Measurements from ENCODE around the gene FUCA2.
A peak's percentile ranks its signal among the peaks of the same experiment; 100 is the strongest.
"Not testable (repeated sequence)": the region's sequence is repeated elsewhere in the genome, so short reads cannot be mapped to it uniquely, and the experiment has no call there.

FUCA2 gene

DNA sequence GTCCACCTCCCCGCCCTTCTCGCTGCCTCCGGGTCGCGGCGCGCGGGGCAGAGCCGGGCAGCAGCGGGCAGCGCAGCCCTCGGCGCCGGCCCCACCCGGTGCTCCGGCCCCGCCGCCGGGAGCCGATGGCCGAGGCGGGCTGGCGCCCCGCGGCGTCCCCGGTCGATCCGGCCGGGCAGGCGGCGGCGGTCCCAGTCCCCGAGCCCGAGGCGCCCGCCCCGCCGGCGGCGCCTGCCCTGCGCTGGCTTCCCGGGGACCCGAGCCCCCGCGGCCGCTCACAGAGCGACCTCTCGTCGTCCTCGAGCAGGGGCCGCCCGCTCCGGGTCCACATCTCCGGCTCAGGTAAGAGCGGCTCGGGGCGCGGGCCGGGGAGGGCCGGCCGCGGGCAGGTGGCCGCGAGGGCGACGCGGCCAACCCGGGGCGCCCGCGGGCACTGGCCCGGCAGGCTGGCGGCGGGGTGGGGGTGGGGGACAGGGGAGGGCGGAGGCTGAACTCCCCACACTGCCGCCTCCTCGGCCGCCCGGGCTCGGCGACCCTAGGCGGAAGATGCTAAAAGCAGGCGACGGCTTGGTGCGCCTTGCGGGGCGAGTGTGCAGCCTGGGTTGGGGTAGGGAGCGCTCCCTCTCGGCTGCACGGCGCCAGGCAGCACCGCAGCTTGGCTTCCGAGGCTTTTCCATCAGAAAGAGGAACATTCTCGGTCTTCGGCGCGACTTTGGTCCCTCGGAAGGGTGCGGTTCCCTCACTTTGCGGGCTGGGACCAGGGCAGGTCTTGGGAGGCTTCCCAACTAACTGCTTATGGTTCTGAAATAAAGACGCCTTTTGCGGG, 25.6 kb upstream of the FUCA2 start:
- peak in 1 of 2 experiments; percentile 10 for DNase-seq (ENCODE audit: low read depth in 2 of 2)

DNA sequence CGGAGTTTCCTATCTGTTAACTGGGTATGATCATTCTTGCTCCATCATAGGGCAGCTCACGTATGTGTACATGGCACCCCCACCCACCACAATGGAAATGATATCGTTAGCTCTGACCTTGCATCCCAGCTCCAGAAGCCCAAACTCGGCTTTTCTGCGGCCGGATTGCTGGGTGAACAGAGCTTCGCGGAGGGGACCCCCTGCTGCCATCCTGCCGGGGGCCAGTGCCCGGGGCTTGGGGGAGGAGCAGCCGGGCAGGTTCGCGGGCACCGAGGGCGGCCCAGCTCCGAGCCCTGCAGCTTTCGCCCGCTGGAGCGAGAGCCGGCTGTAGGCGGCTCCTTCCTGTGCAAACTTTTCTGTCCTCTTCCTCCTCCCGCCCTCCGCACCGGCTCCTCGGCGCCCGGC, 24.9 kb upstream of the FUCA2 start:
- no peak for DNase-seq (ENCODE audit: low read depth in 2 of 2)

DNA sequence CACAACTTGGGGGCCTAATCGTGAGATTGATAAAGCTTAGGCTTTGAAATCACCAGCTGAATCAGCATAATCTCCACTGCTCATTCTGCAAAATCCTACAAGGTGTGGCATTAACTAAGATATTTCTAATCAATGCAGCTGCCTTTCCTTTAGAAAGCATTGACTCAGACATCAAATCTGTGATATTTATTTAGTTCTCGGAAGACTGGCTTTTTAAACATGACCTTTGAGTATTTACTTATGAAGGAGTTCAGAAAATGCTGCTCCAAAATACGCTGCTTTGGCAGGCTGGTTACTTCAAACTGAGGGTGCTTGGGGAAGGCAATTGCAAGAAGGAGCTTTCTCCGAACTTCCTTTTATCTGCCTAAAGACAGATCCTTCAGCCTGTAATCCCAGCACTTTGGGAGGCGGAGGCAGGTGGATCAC, 23.7 kb upstream of the FUCA2 start:
- no peak for DNase-seq (ENCODE audit: low read depth in 2 of 2)

DNA sequence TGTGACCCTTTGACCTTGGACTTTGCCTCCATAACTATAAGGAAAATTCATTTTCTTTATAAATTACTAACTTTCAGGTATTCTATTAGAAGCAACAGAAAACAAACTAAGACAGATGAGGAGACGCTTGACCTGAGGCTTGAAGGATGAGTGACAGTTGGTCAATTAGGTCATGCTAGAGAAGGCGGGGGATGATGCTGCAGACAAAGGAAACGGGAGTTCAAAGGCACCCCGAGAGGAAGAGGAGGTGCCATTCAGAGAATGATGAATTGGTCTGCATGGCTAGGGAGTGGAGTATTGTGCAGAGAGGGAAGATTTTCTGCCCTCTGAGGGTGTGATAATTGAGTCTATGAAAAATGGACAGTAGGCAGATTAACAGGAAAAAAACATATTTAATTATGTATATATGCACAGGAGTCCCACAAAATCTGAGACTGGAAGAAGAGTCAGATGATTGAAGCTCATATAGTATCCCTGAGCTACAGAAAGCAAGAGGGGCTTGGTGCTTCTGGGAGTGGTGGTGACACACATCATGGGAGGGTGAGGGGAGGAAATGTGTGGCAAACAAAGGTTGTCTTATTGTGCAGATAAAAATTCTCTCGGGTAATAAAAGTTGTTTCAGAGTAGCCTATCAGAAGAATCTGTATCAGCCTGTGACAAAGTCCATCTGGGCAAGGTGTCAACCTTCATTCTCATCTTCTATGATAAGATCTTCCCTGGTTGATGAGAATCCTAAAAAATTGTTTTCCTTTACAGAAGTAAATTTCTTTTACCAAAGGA, 20.4 kb upstream of the FUCA2 start:
- DNase-seq (ENCODE audit: low read depth in 2 of 2), result no peak

DNA sequence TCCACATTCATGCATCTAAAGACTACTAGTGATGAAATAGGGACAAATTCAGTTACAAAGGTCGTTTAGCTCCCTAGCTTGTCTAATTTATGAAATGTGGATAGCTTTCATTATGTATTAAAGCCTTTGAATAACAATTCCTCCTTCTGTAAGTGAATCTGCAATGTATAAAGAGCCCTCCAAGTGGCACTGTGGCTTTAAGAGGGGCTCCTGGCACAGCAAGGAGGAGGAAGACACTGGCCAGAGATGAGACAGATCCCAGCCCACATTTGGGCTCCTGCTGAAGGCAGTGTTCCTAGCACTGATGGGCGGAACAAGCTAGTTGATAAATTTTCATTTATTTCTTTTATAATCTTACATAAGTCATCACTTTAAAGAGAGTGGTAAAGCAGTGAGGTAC, 17.6 kb upstream of the FUCA2 start:
- DNase-seq (ENCODE audit: low read depth in 2 of 2), result no peak

DNA sequence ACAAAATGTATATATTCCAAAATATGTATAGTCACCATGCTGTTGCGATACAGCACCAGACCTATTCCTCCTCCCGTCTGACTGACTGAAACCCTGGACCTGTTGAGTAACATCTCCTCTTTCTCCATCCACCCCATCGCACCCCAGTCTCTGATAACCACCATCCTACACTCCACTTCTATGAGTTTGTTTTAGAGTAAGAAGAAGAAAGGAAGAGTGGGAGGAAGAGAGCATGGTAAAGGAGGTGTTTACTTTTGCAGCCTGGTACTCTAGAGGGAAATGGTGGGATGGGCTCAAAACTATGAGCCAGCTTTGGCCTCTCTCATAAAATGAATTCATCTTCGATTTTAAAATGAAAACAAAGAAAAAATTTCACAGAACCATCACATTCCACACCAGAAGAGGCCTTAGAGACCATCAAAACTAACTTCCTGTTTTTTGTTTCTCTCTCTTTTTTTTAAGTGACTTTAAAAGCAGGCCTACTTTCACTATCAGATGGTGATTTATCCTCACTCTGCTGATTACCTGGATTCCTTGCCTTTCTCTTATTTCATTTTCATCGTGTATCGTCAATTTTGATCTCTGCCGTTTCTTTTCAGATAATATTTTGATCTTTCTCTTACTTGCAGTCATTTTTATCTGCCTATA, 16.8 kb upstream of the FUCA2 start:
- no peak for DNase-seq (ENCODE audit: low read depth in 2 of 2)

DNA sequence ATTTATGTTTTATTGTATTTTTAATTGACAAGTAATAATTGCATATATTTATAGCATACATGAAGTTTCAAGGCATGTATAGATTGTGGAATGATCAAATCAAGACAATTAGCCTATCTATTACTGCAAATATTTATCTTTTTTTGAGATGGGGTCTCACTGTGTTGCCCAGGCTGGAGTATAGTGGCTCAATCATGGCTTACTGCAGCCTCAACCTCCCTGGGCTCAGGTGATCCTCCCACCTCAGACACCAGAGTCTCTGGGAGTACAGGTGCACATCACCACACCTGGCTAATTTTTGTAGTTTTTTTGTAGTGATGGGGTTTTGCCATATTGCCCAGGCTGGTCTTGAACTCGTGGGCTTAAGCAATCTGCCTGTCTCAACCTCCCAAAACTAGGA, 16.2 kb upstream of the FUCA2 start:
- no peak for DNase-seq (ENCODE audit: low read depth in 2 of 2)

DNA sequence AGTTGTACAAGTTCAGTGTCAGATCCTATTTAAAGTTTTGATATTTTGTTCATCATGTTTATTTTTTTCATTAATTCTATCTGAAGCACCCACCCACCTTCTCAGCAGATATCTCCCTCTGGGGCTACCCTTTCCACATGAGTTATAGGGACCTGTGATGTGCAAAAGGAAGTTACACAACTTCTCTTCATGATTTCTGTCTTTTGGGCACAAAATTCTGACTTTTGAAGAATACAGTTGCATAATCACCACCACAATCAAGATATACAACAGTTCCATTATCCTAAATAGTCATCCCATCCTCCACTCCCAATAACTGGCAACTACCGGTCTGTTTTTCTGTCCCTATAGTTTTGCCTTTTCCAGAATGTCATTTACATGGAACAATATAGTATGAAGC, 13.8 kb upstream of the FUCA2 start:
- no peak for DNase-seq (ENCODE audit: low read depth in 2 of 2)

DNA sequence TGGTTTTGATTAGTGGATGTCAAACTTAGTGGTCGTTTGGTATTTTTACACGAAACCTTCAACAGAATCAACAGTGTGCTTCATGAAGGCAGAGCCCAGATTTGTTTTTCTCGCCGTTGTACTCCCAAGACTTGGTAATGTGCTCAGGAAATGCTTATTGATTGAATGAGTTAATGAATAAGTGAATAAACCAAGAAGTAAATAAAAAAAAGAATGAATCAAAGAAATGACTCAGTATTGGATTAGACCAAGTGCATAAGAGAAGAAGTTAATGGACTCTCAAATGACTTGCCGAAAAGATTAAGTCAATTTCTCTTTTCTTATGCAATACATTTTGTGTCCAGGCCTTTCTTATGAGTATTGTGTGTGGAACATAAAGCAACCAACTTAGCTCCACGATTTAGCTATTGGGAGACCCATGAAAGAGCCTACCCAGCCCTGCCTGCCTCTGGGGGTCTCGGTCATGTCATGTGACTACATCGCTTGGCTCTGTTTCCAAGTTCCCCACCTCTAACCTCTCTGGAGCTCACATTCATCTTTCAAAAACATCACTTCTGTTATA, 10.6 kb upstream of the FUCA2 start:
- no peak for DNase-seq (ENCODE audit: low read depth in 2 of 2)

DNA sequence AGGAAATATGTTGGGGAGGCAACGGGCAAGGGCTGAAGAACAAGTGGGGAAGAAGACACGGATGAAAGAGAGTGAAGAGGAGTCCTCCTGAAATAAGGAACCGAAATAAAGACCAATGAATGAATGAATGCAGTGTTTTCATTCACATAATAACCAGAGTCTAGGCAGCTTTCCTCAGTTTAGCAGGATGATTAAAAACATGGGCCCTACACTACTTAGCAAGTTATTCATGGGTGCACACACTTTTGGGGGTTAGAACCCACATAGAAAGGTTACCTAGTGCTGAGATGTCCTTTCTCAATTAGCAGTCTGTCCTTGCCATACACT, 5.9 kb upstream of the FUCA2 start:
- DNase-seq (ENCODE audit: low read depth in 2 of 2), result no peak

DNA sequence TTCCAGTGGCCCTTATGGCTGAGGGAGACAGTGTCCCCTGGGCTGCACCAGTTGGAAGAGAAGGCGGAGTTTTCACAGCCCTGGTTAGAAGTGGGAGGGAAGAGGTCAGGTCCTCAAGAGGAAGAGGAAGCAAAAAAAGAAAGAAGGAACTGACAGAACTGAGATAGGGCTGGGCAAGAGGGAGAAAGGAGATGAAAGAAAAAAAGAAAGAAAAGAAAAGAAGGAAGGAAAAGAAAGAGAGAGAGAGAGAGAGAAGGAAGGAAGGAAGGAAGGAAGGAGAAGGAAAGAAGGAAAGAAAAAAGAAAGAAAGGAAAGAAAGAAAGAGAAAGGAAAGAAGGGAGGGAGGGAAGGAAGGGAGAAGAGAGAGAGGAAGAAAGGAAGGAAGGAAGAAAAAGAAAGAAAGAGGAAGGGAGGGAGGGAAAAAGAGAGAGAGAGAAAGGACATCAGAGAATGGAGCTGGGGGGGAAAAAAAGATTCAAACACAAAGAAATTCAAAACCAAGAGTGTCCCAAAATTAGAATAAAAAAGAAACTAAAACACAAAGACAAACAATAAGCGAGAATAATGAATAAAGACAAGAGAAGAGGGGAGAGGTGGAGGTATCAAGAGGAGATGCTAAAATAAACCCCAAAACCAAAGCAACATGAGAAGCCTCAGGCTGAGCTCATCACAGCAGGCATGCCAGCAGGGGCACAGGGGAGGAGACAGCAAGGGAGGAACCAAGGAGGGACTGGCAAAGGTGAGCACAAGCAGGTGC, 5.3 kb upstream of the FUCA2 start:
- DNase-seq (ENCODE audit: low read depth in 2 of 2), result no peak

DNA sequence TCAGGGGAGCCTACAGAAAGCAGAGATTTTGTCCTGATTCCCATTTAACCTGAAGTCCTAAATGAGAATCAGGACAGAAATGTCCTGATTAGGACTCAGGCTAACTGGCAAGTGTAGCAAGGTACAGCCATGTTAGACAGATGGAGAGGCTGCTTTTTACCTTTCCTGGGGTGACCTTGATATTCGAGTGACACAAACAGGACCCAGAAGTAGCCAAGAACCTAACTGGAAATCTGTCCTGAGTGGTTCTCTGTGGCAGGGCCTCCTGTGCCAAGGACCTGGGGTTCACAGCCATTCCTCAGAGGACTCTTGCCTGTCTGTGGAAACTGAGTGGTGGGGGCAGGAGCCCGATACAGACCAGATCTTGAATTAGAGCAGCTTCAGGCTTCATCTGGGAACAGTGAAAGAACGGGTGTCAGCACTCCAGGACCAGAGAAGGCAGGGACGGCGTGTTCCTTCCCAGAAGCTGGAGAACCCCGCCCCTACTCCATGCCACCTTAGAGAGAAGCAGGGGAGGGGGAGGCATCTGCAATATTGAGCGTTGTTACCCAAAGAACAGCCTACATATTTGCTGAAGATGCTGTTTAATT, 4.3 kb upstream of the FUCA2 start:
- DNase-seq (ENCODE audit: low read depth in 2 of 2), result no peak

DNA sequence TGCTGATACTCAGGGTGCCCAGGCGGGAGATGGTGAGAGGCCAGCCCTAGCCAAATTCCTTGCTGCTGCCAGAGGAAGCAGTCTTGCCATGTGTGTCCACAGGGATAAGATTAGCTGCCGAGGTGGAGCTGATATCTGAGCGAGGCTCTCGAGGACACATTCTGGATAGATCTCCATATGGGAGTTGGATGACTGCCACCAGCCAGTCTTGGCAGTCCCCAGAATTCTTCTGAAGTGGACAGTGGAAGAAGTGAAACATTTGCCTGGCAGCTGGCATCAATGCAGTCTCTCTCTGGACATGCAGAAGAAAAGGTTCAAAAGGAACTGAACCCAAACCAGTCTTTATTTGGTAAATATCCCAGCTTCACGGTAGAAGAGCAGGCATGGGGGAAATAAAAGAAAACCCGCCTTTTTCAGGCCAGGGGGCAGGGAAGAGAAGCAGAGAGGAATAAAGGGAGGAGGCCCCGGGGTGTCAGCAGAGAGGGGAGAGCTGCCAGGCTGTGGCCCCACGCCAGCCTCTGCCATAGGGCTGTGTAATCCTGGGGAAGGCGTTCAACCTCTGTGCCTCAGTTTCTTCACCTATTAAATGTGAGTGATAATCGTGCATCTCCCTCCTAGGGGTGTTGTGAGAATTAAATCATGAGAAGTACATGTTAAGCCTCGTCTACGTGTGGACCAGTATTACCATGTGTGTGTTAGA, 3.7 kb upstream of the FUCA2 start:
- DNase-seq (ENCODE audit: low read depth in 2 of 2), result no peak

DNA sequence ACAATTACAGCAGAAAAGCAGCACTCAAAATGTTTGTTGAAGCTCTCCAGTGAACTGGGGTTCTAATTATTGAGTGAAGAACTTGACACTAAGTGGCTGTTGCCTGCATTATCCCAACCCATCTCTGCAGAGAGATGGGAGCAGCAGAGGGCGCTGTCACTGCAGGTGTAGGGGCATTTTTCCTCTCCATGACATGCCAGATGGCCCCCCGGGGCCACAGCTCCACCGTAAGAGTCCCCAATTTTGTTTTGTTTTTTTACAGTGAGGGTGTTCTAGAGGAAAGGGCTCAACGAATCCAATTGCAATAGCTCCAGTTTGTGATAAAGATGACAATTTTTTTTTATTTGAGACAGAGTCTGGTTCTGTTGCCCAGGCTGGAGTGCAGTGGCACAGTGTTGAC, 1.9 kb upstream of the FUCA2 start:
- no peak for DNase-seq (ENCODE audit: low read depth in 2 of 2)

DNA sequence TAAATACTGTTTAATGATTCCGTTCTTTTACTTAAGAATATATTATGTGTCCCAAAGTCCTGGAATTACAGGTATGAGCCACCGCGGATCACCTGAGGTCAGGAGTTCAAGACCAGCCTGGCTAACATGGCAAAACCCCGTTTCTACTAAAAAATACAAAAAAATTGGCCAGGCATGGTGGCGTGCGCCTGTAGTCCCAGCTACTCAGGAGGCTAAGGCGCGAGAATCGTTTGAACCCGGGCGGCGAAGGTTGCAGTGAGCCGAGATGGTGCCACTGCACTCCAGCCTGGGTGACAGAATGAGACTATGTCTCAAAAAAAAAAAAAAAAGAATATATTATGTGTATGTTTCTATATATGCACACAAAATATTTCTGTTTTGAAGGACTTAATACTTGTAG, 1.2 kb downstream of the FUCA2 start:
- DNase-seq (ENCODE audit: low read depth in 2 of 2), result not testable (repeated sequence)

DNA sequence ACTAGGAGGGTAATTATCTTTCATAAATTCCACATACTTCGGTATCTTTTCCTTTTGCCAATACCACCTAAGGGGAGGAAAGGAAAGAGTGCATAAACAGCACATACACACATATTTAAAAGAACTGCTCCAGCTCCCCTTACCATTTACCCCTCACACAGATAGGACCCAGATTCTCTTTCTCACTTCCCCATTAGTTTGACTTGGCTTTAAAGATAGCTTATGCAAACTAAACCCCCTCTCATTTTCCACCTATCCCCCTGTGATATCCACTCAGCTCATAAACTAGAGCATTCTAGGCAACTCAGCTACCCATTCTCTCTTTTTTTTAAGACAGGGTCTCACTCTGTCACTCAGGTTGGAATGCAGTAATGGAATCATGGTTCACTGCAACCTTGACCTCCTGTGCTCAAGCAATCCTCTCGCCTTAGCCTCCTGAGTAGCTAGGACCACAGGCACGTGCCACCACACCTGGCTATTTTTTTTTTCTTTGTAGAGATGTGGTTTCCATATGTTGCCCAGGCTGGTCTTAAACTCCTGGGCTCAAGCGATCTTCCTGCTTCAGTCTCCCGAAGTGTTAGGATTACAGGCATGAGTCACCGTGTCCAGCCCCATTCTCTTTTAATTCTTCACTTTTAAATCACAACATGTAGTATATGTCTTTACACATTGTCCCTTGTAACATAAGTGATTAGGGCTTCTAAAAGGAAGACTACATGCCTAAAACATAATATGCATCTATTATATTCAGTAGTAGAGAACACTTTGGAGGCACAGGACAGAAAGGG, 4.0 kb downstream of the FUCA2 start:
- no peak for DNase-seq (ENCODE audit: low read depth in 2 of 2)

DNA sequence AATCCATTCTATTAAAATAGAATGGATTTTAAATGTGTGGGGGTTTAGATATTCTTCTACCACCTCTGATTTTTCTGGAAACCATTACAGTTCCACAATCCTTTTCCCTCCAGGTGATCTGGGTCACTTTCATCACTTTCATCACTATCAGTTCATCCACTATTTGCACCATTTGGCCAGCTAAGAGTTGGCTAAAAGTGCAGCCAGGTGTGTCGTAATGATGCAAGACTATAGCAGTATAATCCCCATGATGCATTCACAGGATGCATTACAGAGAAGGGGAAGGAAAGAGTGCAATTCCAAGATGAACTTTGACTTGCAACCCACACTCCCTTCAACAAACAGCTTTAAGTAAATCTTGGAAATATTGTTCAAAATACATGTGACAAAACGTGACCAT, 4.9 kb downstream of the FUCA2 start:
- DNase-seq (ENCODE audit: low read depth in 2 of 2), result no peak

DNA sequence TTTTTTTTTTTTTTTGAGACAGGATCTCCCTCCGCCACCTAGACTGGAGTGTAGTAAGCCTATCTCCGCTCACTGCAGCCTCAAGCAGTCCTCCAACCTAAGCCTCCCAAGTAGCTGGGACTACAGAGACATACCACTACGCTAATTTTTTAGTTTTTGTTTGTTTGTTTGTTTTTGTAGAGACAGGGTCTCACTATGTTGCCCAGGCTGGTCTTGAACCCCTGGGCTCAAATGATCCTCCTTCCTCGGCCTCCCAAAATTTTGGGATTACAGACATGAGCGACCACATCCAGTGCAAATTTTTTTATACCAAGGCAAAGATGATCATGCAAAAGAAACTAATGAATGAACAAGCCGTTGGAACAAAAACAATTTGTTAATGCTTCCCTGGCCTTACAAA, 5.3 kb downstream of the FUCA2 start:
- no peak for DNase-seq (ENCODE audit: low read depth in 2 of 2)

DNA sequence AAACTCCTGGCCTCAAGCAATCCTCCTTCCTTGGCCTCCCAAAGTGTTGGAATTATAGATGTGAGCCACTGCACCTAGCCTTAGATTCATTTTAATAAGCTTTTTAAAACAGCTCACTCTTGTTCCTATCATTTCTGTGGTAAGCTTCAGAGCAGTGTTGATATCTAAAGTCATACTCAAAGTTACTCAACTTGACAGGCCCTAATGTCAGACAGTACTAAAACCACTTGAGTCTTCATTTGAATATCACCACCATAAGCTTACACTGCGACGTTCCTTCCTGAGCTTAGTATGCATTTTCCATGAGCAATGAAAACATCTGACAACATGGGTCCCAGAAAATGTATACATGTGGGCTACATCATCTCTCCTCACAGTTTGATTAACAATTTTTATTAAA, 6.0 kb downstream of the FUCA2 start:
- DNase-seq (ENCODE audit: low read depth in 2 of 2), result no peak

DNA sequence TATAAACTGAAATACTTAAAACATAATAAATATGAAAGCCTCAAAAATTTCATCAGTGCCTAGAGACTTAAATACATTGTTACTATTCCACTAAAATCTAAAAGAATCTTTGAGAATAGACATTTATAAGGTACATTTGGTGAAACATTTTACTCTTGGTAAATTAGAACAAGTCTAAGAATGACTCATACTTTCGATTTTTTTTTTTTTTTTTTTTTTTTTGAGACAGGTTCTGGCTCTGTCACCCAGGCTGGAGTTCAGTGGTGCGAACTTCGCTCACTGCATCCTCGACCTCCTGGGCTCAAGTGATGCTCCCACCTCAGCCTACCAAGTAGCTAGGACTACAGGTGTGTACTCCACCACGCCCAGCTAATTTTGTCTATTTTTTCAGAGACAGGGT, 6.4 kb downstream of the FUCA2 start:
- no peak for DNase-seq (ENCODE audit: low read depth in 2 of 2)
